Measurements from ENCODE around the gene NLRP6.
"Not testable (repeated sequence)": the region's sequence is repeated elsewhere in the genome, so short reads cannot be mapped to it uniquely, and the experiment has no call there.

Gene NLRP6

GRCh38 chr11:327581-327923 is 49.3 kb downstream of the NLRP6 start:
- Histone ChIP-seq H3K9ac (ENCODE audit: low read depth, low read length) (no peak overlapping the region), H3K4me3 (ENCODE audit: low read length) (no peak overlapping the region)

DNA sequence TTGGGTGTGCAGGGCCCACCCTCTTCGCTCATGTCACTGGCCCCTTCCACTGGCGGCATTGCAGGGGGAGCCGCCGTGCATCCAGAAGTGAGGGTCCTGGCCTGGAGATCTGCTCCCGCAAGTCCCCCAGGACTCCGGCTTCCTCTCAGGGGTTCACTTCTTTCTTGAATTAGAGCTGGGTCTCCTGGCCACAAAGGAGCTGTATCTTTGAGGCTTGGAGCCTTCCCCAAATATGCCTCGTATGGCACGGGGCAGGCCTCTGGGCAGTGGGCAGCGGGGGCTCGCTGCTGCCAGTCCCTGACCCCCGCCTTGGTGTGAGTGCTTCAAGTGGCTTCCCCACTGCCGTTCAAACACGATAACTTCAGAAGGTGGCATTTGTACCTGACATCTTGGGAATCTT is 49.8 kb downstream of the NLRP6 start:
- Histone ChIP-seq H3K36me3 (ENCODE audit: insufficient read depth, low read depth, low read length) (no peaks in the 10 kb centered on the region), H3K9me3 (ENCODE audit: insufficient read depth, low read depth, low read length) (peaks cover 3% of the 10 kb centered on the region), H3K9ac (ENCODE audit: low read depth, low read length) (no peak overlapping the region), H3K4me3 (ENCODE audit: low read length) (no peak overlapping the region), H3K27me3 (ENCODE audit: insufficient read depth, low read length) (no peaks in the 10 kb centered on the region), H3K4me1 (ENCODE audit: insufficient read depth, low read length) (no peaks in the 10 kb centered on the region; the same call in 1 of the 2 replicates), H3K27ac (ENCODE audit: low read length) (no peak overlapping the region)

More at GRCh38 chr11:327581-327923, 49.3 kb downstream of the NLRP6 start:
- Histone ChIP-seq H3K4me1 (ENCODE audit: insufficient read depth, low read length) (no peaks in the 10 kb centered on the region; the same call in 1 of the 2 replicates), H3K36me3 (ENCODE audit: insufficient read depth, low read depth, low read length) (no peaks in the 10 kb centered on the region), H3K27me3 (ENCODE audit: insufficient read depth, low read length) (no peaks in the 10 kb centered on the region), H3K27ac (ENCODE audit: low read length) (no peak overlapping the region), H3K9me3 (ENCODE audit: insufficient read depth, low read depth, low read length) (no peaks in the 10 kb centered on the region)

- not testable (repeated sequence) for H3K36me3 ChIP-seq (ENCODE audit: insufficient read depth, low read depth, low read length); H3K9me3 ChIP-seq (ENCODE audit: insufficient read depth, low read depth, low read length); H3K4me1 ChIP-seq (ENCODE audit: insufficient read depth, low read length); H3K27me3 ChIP-seq (ENCODE audit: insufficient read depth, low read length); H3K9ac ChIP-seq (ENCODE audit: low read depth, low read length); H3K27ac ChIP-seq (ENCODE audit: low read length); H3K4me3 ChIP-seq (ENCODE audit: low read length)
Observed at GRCh38 chr11:328516-329100, 50.4 kb downstream of the NLRP6 start.

GRCh38 chr11:329886-330253 is 51.7 kb downstream of the NLRP6 start:
- H3K36me3 ChIP-seq (ENCODE audit: insufficient read depth, low read depth, low read length): no peaks in the 10 kb centered on the region

GRCh38 chr11:330307-330693 is 52.1 kb downstream of the NLRP6 start:
- H3K27me3 ChIP-seq (ENCODE audit: insufficient read depth, low read length): no peaks in the 10 kb centered on the region
- H3K4me1 ChIP-seq (ENCODE audit: insufficient read depth, low read length): peaks cover 7% of the 10 kb centered on the region; the same call in 1 of the 2 replicates
- H3K9me3 ChIP-seq (ENCODE audit: insufficient read depth, low read depth, low read length): peaks cover 6% of the 10 kb centered on the region
- no peak overlapping the region for H3K4me3 ChIP-seq (ENCODE audit: low read length)
- no peak overlapping the region for H3K27ac ChIP-seq (ENCODE audit: low read length)
- no peaks in the 10 kb centered on the region for H3K36me3 ChIP-seq (ENCODE audit: insufficient read depth, low read depth, low read length)
- H3K9ac ChIP-seq (ENCODE audit: low read depth, low read length): no peak overlapping the region

More at GRCh38 chr11:329886-330253, 51.7 kb downstream of the NLRP6 start:
- peaks cover 6% of the 10 kb centered on the region for H3K9me3 ChIP-seq (ENCODE audit: insufficient read depth, low read depth, low read length)
- no peak overlapping the region for H3K9ac ChIP-seq (ENCODE audit: low read depth, low read length)
- no peak overlapping the region for H3K27ac ChIP-seq (ENCODE audit: low read length)
- no peak overlapping the region for H3K4me3 ChIP-seq (ENCODE audit: low read length)
- H3K4me1 ChIP-seq (ENCODE audit: insufficient read depth, low read length): peaks cover 7% of the 10 kb centered on the region; the same call in 1 of the 2 replicates
- no peaks in the 10 kb centered on the region for H3K27me3 ChIP-seq (ENCODE audit: insufficient read depth, low read length)

GRCh38 chr11:330694-331357 is 52.6 kb downstream of the NLRP6 start:
- Histone ChIP-seq H3K4me3 (ENCODE audit: low read length) (no peak overlapping the region), H3K9me3 (ENCODE audit: insufficient read depth, low read depth, low read length) (peaks cover 6% of the 10 kb centered on the region), H3K9ac (ENCODE audit: low read depth, low read length) (no peak overlapping the region), H3K27ac (ENCODE audit: low read length) (no peak overlapping the region), H3K27me3 (ENCODE audit: insufficient read depth, low read length) (no peaks in the 10 kb centered on the region), H3K36me3 (ENCODE audit: insufficient read depth, low read depth, low read length) (no peaks in the 10 kb centered on the region), H3K4me1 (ENCODE audit: insufficient read depth, low read length) (peaks cover 12% of the 10 kb centered on the region)

DNA sequence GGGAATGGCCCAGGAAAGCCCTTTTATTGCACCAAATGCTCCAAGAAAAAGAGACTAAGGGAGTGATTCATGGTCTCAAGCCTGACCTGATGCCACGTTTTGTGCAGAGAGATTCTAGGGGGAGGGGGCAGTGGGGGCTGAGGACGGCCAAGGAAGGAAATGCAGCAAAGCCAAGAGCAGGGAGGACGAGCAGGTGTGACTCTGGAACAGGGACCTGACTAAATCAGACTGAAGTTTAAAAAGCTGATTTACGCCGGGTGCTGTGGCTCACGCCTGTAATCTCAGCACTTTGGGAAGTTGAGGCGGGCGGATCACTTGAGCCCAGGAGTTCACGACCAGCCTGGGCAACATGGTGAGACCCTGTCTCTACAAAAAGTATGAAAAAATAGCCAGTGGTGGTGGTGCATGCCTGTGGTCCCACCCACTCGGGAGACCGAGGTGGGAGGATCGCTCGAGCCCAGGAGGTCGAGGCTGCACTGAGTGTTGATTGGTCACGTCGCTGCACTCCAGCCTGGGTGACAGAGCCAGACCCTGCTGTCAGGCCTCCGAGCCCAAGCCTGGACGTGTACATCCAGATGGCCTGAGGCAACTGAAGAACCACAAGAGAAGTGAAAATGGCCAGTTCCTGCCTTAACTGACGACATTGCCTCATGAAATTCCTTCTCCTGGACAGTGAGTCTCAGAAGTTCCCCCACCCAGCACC is 53.3 kb downstream of the NLRP6 start:
- Histone ChIP-seq H3K27me3 (ENCODE audit: insufficient read depth, low read length) (no peaks in the 10 kb centered on the region), H3K9ac (ENCODE audit: low read depth, low read length) (no peak overlapping the region), H3K4me1 (ENCODE audit: insufficient read depth, low read length) (peaks cover 19% of the 10 kb centered on the region), H3K27ac (ENCODE audit: low read length) (no peak overlapping the region), H3K4me3 (ENCODE audit: low read length) (no peak overlapping the region), H3K9me3 (ENCODE audit: insufficient read depth, low read depth, low read length) (peaks cover 6% of the 10 kb centered on the region), H3K36me3 (ENCODE audit: insufficient read depth, low read depth, low read length) (no peaks in the 10 kb centered on the region)

DNA sequence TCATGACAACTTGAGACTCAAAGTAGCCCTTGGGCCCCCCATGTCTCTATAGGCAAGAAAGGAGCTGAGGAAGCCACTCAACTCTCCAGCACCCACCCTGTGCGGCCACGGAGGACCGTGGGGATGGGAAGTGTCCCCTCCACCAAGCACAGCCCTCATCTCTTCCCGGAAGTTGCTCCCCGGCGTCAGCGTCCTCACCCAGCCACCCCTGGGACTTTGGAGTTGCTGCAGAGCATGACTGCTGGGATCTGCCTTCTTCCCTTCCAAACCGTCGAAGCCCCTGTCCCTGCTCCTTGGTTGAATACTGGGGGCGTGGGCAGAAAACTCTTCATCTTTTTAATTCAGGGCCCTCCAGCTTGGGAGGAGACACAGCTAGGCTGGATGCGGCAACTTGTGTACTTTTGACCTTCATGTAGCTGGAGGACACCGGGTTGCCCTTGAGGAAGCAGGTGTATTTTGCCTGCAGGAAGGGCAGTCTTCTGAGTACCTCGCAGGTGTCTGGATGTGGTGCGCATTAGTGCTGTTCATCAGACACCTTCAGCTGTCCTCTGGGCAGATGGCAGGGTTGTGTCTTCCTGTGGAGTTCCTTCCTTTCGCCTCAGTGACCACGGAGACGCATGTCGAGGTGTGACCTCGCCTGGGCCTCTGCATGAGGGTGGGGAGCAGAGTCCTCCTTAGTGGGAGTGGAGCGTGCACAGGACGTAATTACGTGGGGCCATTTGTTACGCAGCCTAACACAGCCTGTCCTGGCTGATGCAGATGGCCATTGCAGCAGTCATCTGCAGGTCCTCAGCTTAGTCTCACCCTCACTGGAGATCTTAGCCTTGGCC is 54.7 kb downstream of the NLRP6 start:
- Histone ChIP-seq H3K27me3 (ENCODE audit: insufficient read depth, low read length) (no peaks in the 10 kb centered on the region), H3K9ac (ENCODE audit: low read depth, low read length) (no peak overlapping the region), H3K4me1 (ENCODE audit: insufficient read depth, low read length) (peaks cover 23% of the 10 kb centered on the region), H3K27ac (ENCODE audit: low read length) (no peak overlapping the region), H3K36me3 (ENCODE audit: insufficient read depth, low read depth, low read length) (no peaks in the 10 kb centered on the region), H3K9me3 (ENCODE audit: insufficient read depth, low read depth, low read length) (peaks cover 6% of the 10 kb centered on the region), H3K4me3 (ENCODE audit: low read length) (no peak overlapping the region)

DNA sequence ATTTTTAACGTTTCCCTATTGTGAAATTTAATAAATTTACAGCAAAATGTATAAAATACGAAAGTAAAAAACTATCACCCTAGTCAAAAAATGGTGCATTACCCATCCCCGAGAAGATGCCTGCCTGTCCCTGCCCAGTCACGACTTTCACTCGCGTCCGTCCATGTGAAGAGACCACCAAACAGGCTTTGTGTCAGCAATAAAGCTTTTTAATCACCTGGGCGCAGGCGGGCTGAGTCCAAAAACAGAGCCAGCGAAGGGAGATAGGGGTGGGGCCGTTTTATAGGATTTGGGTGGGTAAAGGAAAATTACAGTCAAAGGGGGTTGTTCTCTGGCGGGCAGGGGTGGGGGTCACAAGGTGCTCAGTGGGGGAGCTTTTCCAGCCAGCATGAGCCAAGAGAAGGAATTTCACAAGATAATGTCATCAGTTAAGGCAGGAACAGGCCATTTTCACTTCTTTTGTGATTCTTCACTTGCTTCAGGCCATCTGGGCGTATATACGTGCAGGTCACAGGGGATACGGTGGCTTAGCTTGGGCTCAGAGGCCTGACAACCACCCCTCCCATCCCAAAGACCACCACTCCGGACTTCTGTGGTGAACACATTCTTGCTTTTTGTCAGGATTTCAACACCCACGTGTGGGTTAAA is 55.5 kb downstream of the NLRP6 start:
- H3K27me3 ChIP-seq (ENCODE audit: insufficient read depth, low read length); H3K27ac ChIP-seq (ENCODE audit: low read length); H3K9me3 ChIP-seq (ENCODE audit: insufficient read depth, low read depth, low read length); H3K4me3 ChIP-seq (ENCODE audit: low read length); H3K36me3 ChIP-seq (ENCODE audit: insufficient read depth, low read depth, low read length): not testable (repeated sequence)
- Histone ChIP-seq H3K4me1 (ENCODE audit: insufficient read depth, low read length) (peaks cover 23% of the 10 kb centered on the region), H3K9ac (ENCODE audit: low read depth, low read length) (peak overlapping the region; percentile 44)

DNA sequence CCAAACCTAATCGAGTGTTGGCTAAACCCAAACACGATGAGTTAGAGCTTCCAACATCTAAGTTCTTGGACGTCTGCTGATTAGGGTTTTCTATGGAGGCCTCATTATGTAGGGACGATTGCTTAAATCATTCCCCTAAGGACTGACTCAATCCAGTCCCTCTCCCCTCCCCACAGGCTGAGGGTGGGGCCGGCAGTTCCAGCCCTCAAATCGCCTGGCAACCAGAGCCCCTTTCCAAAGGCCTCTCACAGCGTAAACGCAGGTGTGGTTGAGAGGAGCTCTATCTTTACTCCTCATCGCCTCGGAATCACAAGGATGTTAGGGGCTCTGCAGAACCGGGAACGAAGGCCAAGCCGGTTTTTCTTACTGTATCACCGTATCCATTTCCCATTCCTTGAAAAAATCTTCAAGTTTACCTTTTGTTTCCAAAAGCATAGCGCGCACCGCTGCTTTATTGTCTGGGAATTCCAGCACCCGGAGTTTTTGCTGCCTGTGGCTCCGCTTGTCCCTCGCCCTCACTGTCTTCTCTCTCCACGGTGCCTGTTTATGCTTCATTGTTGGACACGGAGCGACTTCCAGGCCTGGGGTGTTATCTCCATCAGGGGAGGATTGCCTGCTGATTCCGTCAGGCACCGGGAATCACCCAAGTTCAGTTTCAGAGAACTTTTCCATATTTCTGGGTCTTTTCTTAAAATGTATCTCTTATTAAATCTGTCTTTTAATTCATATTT is 56.2 kb downstream of the NLRP6 start:
- Histone ChIP-seq H3K36me3 (ENCODE audit: insufficient read depth, low read depth, low read length) (no peaks in the 10 kb centered on the region), H3K27ac (ENCODE audit: low read length) (no peak overlapping the region), H3K27me3 (ENCODE audit: insufficient read depth, low read length) (no peaks in the 10 kb centered on the region), H3K9me3 (ENCODE audit: insufficient read depth, low read depth, low read length) (peaks cover 6% of the 10 kb centered on the region), H3K4me1 (ENCODE audit: insufficient read depth, low read length) (peaks cover 23% of the 10 kb centered on the region), H3K9ac (ENCODE audit: low read depth, low read length) (peak overlapping the region; percentile 44), H3K4me3 (ENCODE audit: low read length) (peak overlapping the region; percentile 23; the same call in 1 of the 2 replicates)
